ENCODE data around the gene DHX9.

DNA sequence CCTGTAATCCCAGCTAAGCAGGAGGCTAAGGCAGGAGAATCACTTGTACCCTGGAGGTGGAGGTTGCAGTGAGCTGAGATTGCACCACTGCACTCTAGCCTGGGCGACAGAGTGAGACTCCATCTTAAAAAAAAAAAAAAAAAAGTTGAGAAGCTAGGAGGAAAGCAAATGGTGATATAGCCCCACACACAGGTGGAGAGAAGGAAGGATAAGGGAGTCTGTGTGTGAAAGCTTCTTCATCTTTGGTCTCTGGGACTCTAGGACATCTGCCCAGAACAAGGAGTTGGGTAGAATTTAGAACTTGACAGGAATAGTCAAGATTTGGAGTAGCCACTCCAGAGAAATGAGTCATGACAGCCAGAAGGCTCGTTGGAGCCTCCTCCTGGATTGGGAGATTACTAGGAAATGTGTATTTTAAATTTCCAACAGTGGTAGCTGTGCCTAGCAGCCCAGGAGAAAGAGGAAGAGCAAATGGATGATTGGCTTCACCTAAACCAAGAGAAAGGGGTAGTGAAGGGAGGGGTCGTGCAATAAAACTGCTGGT lies 29.7 kb upstream of the DHX9 start:
- no peak for TF ChIP-seq EZH2 (IDR thresholded peaks at IDR 0.05; ENCODE audit: borderline replicate concordance, low read depth, low read length, severe bottlenecking)
- TF ChIP-seq, protein P1, sequence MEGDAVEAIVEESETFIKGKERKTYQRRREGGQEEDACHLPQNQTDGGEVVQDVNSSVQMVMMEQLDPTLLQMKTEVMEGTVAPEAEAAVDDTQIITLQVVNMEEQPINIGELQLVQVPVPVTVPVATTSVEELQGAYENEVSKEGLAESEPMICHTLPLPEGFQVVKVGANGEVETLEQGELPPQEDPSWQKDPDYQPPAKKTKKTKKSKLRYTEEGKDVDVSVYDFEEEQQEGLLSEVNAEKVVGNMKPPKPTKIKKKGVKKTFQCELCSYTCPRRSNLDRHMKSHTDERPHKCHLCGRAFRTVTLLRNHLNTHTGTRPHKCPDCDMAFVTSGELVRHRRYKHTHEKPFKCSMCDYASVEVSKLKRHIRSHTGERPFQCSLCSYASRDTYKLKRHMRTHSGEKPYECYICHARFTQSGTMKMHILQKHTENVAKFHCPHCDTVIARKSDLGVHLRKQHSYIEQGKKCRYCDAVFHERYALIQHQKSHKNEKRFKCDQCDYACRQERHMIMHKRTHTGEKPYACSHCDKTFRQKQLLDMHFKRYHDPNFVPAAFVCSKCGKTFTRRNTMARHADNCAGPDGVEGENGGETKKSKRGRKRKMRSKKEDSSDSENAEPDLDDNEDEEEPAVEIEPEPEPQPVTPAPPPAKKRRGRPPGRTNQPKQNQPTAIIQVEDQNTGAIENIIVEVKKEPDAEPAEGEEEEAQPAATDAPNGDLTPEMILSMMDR (IDR thresholded peaks at IDR 0.05; ENCODE audit: borderline replicate concordance, extremely low read depth, low read length, poor library complexity, severe bottlenecking) = no peak

All from DND-41 (cell line).